NCI-H226 (cell line): ENCODE measurements around the gene PHLDA3.
A peak's percentile ranks its signal among the peaks of the same experiment; 100 is the strongest.
"Not testable (repeated sequence)": the region's sequence is repeated elsewhere in the genome, so short reads cannot be mapped to it uniquely, and the experiment has no call there.

Source experiments
- DNase-seq: peaks from one replicate; pipeline ENCODE4 v3.0.0-alpha.2; 2015

PHLDA3 gene

GRCh38 chr1:201485184-201485774 is 16.3 kb upstream of the PHLDA3 start:
- DNase-seq = no peak

- DNase-seq = no peak
These were observed 14.5 kb upstream of the PHLDA3 start for GRCh38 chr1:201483373-201483949.

GRCh38 chr1:201482755-201483154 is 13.8 kb upstream of the PHLDA3 start:
- no peak for DNase-seq

- DNase-seq = peak; percentile 49
These were observed 12.9 kb upstream of the PHLDA3 start for GRCh38 chr1:201481761-201482493.

- no peak for DNase-seq
These were observed 12.0 kb upstream of the PHLDA3 start for GRCh38 chr1:201481004-201481380.

GRCh38 chr1:201480231-201481003 is 11.4 kb upstream of the PHLDA3 start:
- peak; percentile 85 for DNase-seq

- no peak for DNase-seq
These were observed 10.3 kb upstream of the PHLDA3 start for GRCh38 chr1:201479201-201479730.

GRCh38 chr1:201478666-201479065 is 9.7 kb upstream of the PHLDA3 start:
- not testable (repeated sequence) for DNase-seq

- DNase-seq = peak; percentile 80
These were observed 7.8 kb upstream of the PHLDA3 start for GRCh38 chr1:201476670-201477344.

- DNase-seq = no peak
These were observed 7.1 kb upstream of the PHLDA3 start for GRCh38 chr1:201475915-201476669.

GRCh38 chr1:201475130-201475529 is 6.1 kb upstream of the PHLDA3 start:
- DNase-seq = peak; percentile 63

- DNase-seq = no peak
These were observed 4.3 kb upstream of the PHLDA3 start for GRCh38 chr1:201473296-201473695.

- DNase-seq = not testable (repeated sequence)
These were observed 3.3 kb upstream of the PHLDA3 start for GRCh38 chr1:201472321-201472720.

GRCh38 chr1:201471772-201472171 is 2.8 kb upstream of the PHLDA3 start:
- peak; percentile 50 for DNase-seq

- no peak for DNase-seq
These were observed 1.6 kb upstream of the PHLDA3 start for GRCh38 chr1:201470581-201470980.

- DNase-seq = no peak
These were observed 672 bp upstream of the PHLDA3 start for GRCh38 chr1:201469645-201470074.

GRCh38 chr1:201468501-201468843 is 516 bp downstream of the PHLDA3 start:
- DNase-seq = no peak

GRCh38 chr1:201466492-201466891 is 2.5 kb downstream of the PHLDA3 start:
- peak; percentile 41 for DNase-seq

- no peak for DNase-seq
These were observed 3.2 kb downstream of the PHLDA3 start for GRCh38 chr1:201465698-201466290.

- peak; percentile 25 for DNase-seq
These were observed 5.9 kb downstream of the PHLDA3 start for GRCh38 chr1:201463071-201463552.
